Superior temporal gyrus (tissue), 1 donor: ENCODE results near the gene ZCCHC7.
"Not testable (repeated sequence)": the region's sequence is repeated elsewhere in the genome, so short reads cannot be mapped to it uniquely, and the experiment has no call there.

Experiments used
- DNase-seq: peaks from one replicate; pipeline ENCODE4 v3.0.0-alpha.2; 2016; ENCODE audit errors: extremely low spot score

The ZCCHC7 gene

GRCh38 chr9:37174247-37174646 lies 53.9 kb downstream of the ZCCHC7 start:
- DNase-seq, result no peak

- no peak for DNase-seq
These were observed 58.4 kb downstream of the ZCCHC7 start for GRCh38 chr9:37178742-37179141.

- DNase-seq, result no peak
These were observed 59.2 kb downstream of the ZCCHC7 start for GRCh38 chr9:37179576-37179975.

GRCh38 chr9:37180138-37180537 lies 59.8 kb downstream of the ZCCHC7 start:
- DNase-seq, result no peak

GRCh38 chr9:37182718-37183117 lies 62.3 kb downstream of the ZCCHC7 start:
- DNase-seq, result no peak

- DNase-seq, result no peak
These were observed 64.8 kb downstream of the ZCCHC7 start for GRCh38 chr9:37184905-37185867.

GRCh38 chr9:37187292-37187691 lies 66.9 kb downstream of the ZCCHC7 start:
- no peak for DNase-seq

- DNase-seq, result no peak
These were observed 67.5 kb downstream of the ZCCHC7 start for GRCh38 chr9:37187713-37188439.

GRCh38 chr9:37190739-37191138 lies 70.4 kb downstream of the ZCCHC7 start:
- not testable (repeated sequence) for DNase-seq

- DNase-seq, result no peak
These were observed 71.2 kb downstream of the ZCCHC7 start for GRCh38 chr9:37191403-37192089.

GRCh38 chr9:37192803-37193202 lies 72.4 kb downstream of the ZCCHC7 start:
- DNase-seq, result no peak

GRCh38 chr9:37197158-37198038 lies 77.0 kb downstream of the ZCCHC7 start:
- DNase-seq, result no peak

- DNase-seq, result no peak
These were observed 77.8 kb downstream of the ZCCHC7 start for GRCh38 chr9:37198039-37198729.

GRCh38 chr9:37198831-37199230 lies 78.5 kb downstream of the ZCCHC7 start:
- no peak for DNase-seq

GRCh38 chr9:37200433-37201005 lies 80.1 kb downstream of the ZCCHC7 start:
- DNase-seq, result no peak

- no peak for DNase-seq
These were observed 81.2 kb downstream of the ZCCHC7 start for GRCh38 chr9:37201581-37201980.

GRCh38 chr9:37202091-37202490 lies 81.7 kb downstream of the ZCCHC7 start:
- DNase-seq, result no peak

GRCh38 chr9:37203456-37203855 lies 83.1 kb downstream of the ZCCHC7 start:
- not testable (repeated sequence) for DNase-seq

- no peak for DNase-seq
These were observed 85.8 kb downstream of the ZCCHC7 start for GRCh38 chr9:37206121-37206620.
